Keratinocyte (primary cell): ENCODE data around the gene CACNB2. TPM values are rescaled to one million over a fixed set of nuclear protein-coding genes. Genes with fewer than 3 reads are reported as not detected.

ENCODE experiments used
- DNase-seq: peaks from one replicate; pipeline ENCODE4 v3.0.0-alpha.2; 2011; ENCODE audit warnings: low read depth, missing footprints, low spot score
- FAIRE-seq: peaks from 2 replicates; lab custom pipeline; 2011; peaks lifted over from hg19 to GRCh38; lab: Jason Lieb, UNC
- H2AFZ ChIP-seq: 2 replicates; pipeline ENCODE4 v1.6.0; 2012; ENCODE audit warnings: low read length, control low read depth, inconsistent platforms; ENCODE audit not compliant: control insufficient read depth
- H3K27ac ChIP-seq: 2 replicates; pipeline ENCODE4 v1.5.1; 2011; ENCODE audit warnings: low read length; ENCODE audit not compliant: control insufficient read depth, insufficient read depth
- H3K27me3 ChIP-seq: 3 replicates; pipeline ENCODE4 v1.6.0; 2011; ENCODE audit warnings: low read length; ENCODE audit not compliant: control insufficient read depth, insufficient read depth; ENCODE audit errors: extremely low read depth
- H3K36me3 ChIP-seq, 2 experiments: 2 replicates in 1 of 2; 3 replicates in 1 of 2; pipeline ENCODE4 v1.5.1; 2011; ENCODE audit warnings: low read length in 2 of 2, mild to moderate bottlenecking in 1 of 2; ENCODE audit not compliant: control insufficient read depth in 2 of 2, insufficient read depth in 2 of 2; ENCODE audit errors: extremely low read depth in 1 of 2
- H3K4me1 ChIP-seq: 3 replicates; pipeline ENCODE4 v1.5.1; 2011; ENCODE audit warnings: low read length; ENCODE audit not compliant: control insufficient read depth, insufficient read depth; ENCODE audit errors: extremely low read depth
- H3K4me2 ChIP-seq: 3 replicates; pipeline ENCODE4 v1.6.0; 2011; ENCODE audit warnings: low read depth, low read length; ENCODE audit not compliant: control insufficient read depth, insufficient read depth; ENCODE audit errors: extremely low read depth
- H3K4me3 ChIP-seq, 3 experiments: fragments of 200-600 bp in 1 of 3; sonication (generic) in 1 of 3; 2 replicates in 2 of 3; 3 replicates in 1 of 3; pipeline ENCODE4 v1.5.1; 2011 to 2016; ENCODE audit warnings: low read length in 3 of 3, mild to moderate bottlenecking in 3 of 3, control low read depth in 2 of 3, inconsistent platforms in 1 of 3, low read depth in 1 of 3, mixed read lengths in 1 of 3, mixed run types in 1 of 3, moderate library complexity in 1 of 3; ENCODE audit not compliant: control insufficient read depth in 2 of 3, insufficient read depth in 2 of 3; ENCODE audit errors: extremely low read depth in 1 of 3
- H3K79me2 ChIP-seq: 2 replicates; pipeline ENCODE4 v1.6.0; 2012; ENCODE audit warnings: low read length; ENCODE audit not compliant: control insufficient read depth, insufficient read depth
- H3K9ac ChIP-seq: 3 replicates; pipeline ENCODE4 v1.6.0; 2011; ENCODE audit warnings: low read length; ENCODE audit not compliant: control insufficient read depth, insufficient read depth; ENCODE audit errors: extremely low read depth
- H3K9me1 ChIP-seq: 3 replicates; pipeline ENCODE4 v1.6.0; 2011; ENCODE audit warnings: low read length; ENCODE audit not compliant: control insufficient read depth, insufficient read depth; ENCODE audit errors: extremely low read depth
- H3K9me3 ChIP-seq: 2 replicates; pipeline ENCODE4 v1.5.1; 2012; ENCODE audit warnings: low read depth, low read length; ENCODE audit not compliant: control insufficient read depth
- H4K20me1 ChIP-seq: 3 replicates; pipeline ENCODE4 v1.6.0; 2011; ENCODE audit warnings: low read length; ENCODE audit not compliant: control insufficient read depth, insufficient read depth; ENCODE audit errors: extremely low read depth
- CTCF ChIP-seq, 3 experiments: IDR thresholded peaks in 1 of 3; conservative IDR thresholded peaks in 1 of 3; optimal IDR thresholded peaks in 1 of 3; 2 replicates in 2 of 3; 3 replicates in 1 of 3; pipeline versions ENCODE3 to v1.5.1; 2011; ENCODE audit warnings: low read length in 3 of 3, mild to moderate bottlenecking in 3 of 3, moderate library complexity in 2 of 3, control low read depth in 1 of 3, inconsistent platforms in 1 of 3; ENCODE audit not compliant: insufficient read depth in 2 of 3; ENCODE audit errors: extremely low read depth in 1 of 3
- EZH2 ChIP-seq: IDR thresholded peaks from one replicate; pipeline ENCODE4 v1.6.1; 2012; ENCODE audit warnings: inconsistent platforms, mild to moderate bottlenecking, low read length, moderate library complexity
- dilution Hi-C: fragments of 300-500 bp; cut with MboI; formaldehyde crosslinking; loops from one replicate; pipeline ENCODE4 v1.7.0; 2020; ENCODE audit warnings: low sequenced_read_pairs; ENCODE audit not compliant: extremely low pct_ligation_motif_present
- polyA plus RNA-seq, 5 experiments: library from polyadenylated mRNA; depleted of rRNA in 3 of 5; stranded (reverse) in 3 of 5; stranded (forward) in 1 of 5; unstranded in 1 of 5; fragments of >200 nt; gene quantifications; 1 replicate in 1 of 5; 2 replicates in 3 of 5; 3 replicates in 1 of 5; pipeline versions ENCODE4 v1.2.1 to v1.2.3, GENCODE V29; 2011 to 2012; ENCODE audit warnings: missing spikeins in 2 of 5, low read depth in 1 of 5, low replicate concordance in 1 of 5

Gene CACNB2
- polyA plus RNA-seq, 1 donor (not counting 4 experiments of a cell fraction or from before 2014, with no cell fraction given), result 0.03 TPM

DNA sequence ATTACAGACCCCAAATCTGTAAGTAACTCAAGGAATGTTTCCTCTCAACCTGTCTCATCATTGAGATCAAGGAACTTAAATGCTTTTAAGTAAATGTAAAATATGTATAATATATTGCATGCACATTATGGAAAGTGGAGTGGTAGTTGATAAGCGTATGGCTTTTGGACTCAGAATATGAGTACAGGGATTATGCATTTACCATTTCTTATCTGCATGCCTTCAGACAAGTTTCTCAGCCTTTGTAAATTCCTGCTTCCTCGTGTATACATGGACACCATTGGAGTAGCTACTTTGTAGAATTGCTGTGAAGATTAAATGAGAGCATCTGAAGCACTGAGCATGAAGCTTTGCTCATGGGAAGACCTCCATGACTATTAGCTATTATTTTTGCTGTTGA, 70.5 kb downstream of the CACNB2 start:
- FAIRE-seq, result no peak
- no peak overlapping the region for H3K9ac ChIP-seq
- H3K27ac ChIP-seq, result no peak overlapping the region
- no peaks in the 10 kb centered on the region for H3K4me1 ChIP-seq
- no peaks in the 10 kb centered on the region for H4K20me1 ChIP-seq
- H3K9me3 ChIP-seq, result no peaks in the 10 kb centered on the region
- no peak for TF ChIP-seq EZH2
- no peak for TF ChIP-seq CTCF (optimal IDR thresholded peaks at IDR 0.05 in 1 of 3, IDR thresholded peaks at IDR 0.05 in 1 of 3, conservative IDR thresholded peaks at IDR 0.05 in 1 of 3; ENCODE audit: extremely low read depth in 1 of 3, insufficient read depth in 2 of 3, low read length in 3 of 3)
- H2AFZ ChIP-seq, result no peak overlapping the region
- no peaks in the 10 kb centered on the region for H3K79me2 ChIP-seq
- no peak overlapping the region for H3K4me3 ChIP-seq
- H3K9me1 ChIP-seq, result no peaks in the 10 kb centered on the region
- no peaks in the 10 kb centered on the region for H3K27me3 ChIP-seq
- H3K4me2 ChIP-seq, result no peak overlapping the region
- dilution Hi-C loops, result no loop called here
- no peaks in the 10 kb centered on the region for H3K36me3 ChIP-seq
- DNase-seq, result no peak

GRCh38 chr10:18211862-18212261, 71.6 kb downstream of the CACNB2 start:
- FAIRE-seq (no peak), DNase-seq (no peak)
- H3K36me3 ChIP-seq, result no peaks in the 10 kb centered on the region
- H3K79me2 ChIP-seq, result no peaks in the 10 kb centered on the region
- no peak overlapping the region for H3K4me2 ChIP-seq
- H2AFZ ChIP-seq, result no peak overlapping the region
- no peak overlapping the region for H3K9ac ChIP-seq
- no peaks in the 10 kb centered on the region for H3K9me3 ChIP-seq
- dilution Hi-C loops, result no loop called here
- H3K9me1 ChIP-seq, result no peaks in the 10 kb centered on the region
- TF ChIP-seq CTCF (optimal IDR thresholded peaks at IDR 0.05 in 1 of 3, IDR thresholded peaks at IDR 0.05 in 1 of 3, conservative IDR thresholded peaks at IDR 0.05 in 1 of 3; ENCODE audit: extremely low read depth in 1 of 3, insufficient read depth in 2 of 3, low read length in 3 of 3) (no peak), EZH2 (no peak)
- H3K27ac ChIP-seq, result no peak overlapping the region
- no peaks in the 10 kb centered on the region for H3K4me1 ChIP-seq
- H4K20me1 ChIP-seq, result no peaks in the 10 kb centered on the region
- H3K27me3 ChIP-seq, result no peaks in the 10 kb centered on the region
- H3K4me3 ChIP-seq, result no peak overlapping the region
